ENCODE results near the gene DNAAF9. TPM values are rescaled to one million over a fixed set of nuclear protein-coding genes. Genes with fewer than 3 reads are reported as not detected.

The DNAAF9 gene
- total RNA-seq, 2 experiments from 2014 or later = 0.23 TPM; not detected in 1

DNA sequence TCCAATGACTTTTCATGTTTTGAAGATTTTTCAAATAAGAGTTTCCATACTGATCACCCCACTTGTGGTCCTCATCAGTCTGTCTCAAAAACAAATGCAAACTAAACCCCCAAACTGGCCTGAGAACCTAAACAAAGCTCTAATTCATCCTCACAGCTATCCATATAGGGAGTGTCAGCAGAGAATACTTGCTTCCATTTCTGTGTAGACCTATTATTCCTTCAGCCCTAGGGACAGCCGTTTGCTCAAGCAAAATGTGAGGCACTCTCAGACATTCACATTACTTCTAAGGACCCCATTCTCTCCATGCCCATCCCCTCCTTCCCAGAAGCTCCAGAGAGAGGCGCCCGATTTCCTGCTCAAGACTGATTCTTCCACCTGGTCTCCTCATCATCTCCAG is 24.6 kb downstream of the DNAAF9 start:
- no peak overlapping the region for H3K4me2 ChIP-seq (ENCODE audit: low read length)
- DNase-seq (ENCODE audit: low spot score) = no peak
- BruUV-seq (replicated peaks) = no TSS peak
- no peaks in the 10 kb centered on the region for H3K36me3 ChIP-seq (ENCODE audit: insufficient read depth, low read length)
- CTCF ChIA-PET (ENCODE audit: unreplicated experiment) = no interaction called here
- H4K20me1 ChIP-seq (ENCODE audit: insufficient read depth, low read length) = no peaks in the 10 kb centered on the region
- intact Hi-C loops (cut with micrococcal nuclease; ENCODE audit: unreplicated experiment) = no loop called here
- H3K79me2 ChIP-seq (ENCODE audit: insufficient read depth, low read depth, low read length) = no peaks in the 10 kb centered on the region
- no peak overlapping the region for H2AFZ ChIP-seq (ENCODE audit: low read length)
- POLR2A ChIA-PET = no interaction called here
- H3K9me2 ChIP-seq (ENCODE audit: insufficient read depth, low read length) = no peaks in the 10 kb centered on the region
- H3K4me1 ChIP-seq (ENCODE audit: insufficient read depth, low read length, poor library complexity, severe bottlenecking) = no peaks in the 10 kb centered on the region
- no peaks in the 10 kb centered on the region for H3K9me3 ChIP-seq (ENCODE audit: low read length)
- TF ChIP-seq EZH2phosphoT487 (IDR thresholded peaks at IDR 0.05; ENCODE audit: borderline replicate concordance, low read depth, low read length) = no peak
- no peak overlapping the region for H3K4me3 ChIP-seq (ENCODE audit: low read depth, low read length, poor library complexity, severe bottlenecking)
- no peak overlapping the region for H3K27ac ChIP-seq (ENCODE audit: low read depth, low read length, poor library complexity, severe bottlenecking)

DNA sequence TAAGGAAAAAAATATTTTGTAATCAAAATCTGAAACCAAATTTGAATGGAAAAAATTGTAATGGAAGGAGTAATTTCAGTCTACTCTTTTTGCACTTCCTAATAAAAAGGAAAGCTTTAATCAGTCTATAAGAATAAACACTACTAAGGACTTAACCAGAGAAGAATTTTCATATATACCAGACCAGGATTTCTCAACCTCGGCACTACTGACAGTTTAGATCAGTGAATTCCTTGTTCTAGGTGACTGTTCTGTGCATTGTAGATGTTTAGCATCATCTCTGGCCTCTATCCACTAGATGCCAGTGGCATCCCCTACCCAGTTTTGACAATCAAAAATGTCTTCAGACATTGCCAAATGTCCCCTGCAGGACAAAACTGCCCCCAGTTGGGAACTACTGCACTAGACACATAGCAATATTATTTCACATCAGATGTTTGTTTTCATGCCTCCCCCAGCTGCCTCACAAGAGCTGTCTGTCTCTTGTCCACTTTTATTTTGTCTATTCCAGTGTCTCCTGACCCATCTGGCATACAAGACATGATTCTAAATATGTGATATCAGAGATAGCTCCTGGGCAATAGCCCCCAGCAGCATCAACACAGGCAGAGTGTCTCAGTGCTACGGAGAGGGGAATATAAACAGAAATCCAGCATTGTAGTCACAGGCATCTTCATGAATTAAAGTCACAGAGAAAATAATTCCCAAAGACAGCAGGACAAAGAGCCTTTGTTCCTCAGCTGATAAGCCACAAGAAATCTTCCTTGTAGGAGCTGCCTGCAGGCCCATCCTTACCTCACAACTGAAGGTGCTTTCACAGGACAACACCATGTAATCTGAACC is 27.0 kb downstream of the DNAAF9 start:
- H4K20me1 ChIP-seq (ENCODE audit: insufficient read depth, low read length) = no peaks in the 10 kb centered on the region
- no peak overlapping the region for H3K4me3 ChIP-seq (ENCODE audit: low read depth, low read length, poor library complexity, severe bottlenecking)
- DNase-seq (ENCODE audit: low spot score) = no peak
- no peaks in the 10 kb centered on the region for H3K4me1 ChIP-seq (ENCODE audit: insufficient read depth, low read length, poor library complexity, severe bottlenecking)
- H3K4me2 ChIP-seq (ENCODE audit: low read length) = no peak overlapping the region
- no peak overlapping the region for H2AFZ ChIP-seq (ENCODE audit: low read length)
- no TSS peak for BruUV-seq (replicated peaks)
- ChIA-PET POLR2A (no interaction called here), CTCF (ENCODE audit: unreplicated experiment) (no interaction called here)
- intact Hi-C loops (cut with micrococcal nuclease; ENCODE audit: unreplicated experiment) = no loop called here
- no peaks in the 10 kb centered on the region for H3K9me3 ChIP-seq (ENCODE audit: low read length)
- H3K27ac ChIP-seq (ENCODE audit: low read depth, low read length, poor library complexity, severe bottlenecking) = no peak overlapping the region
- no peaks in the 10 kb centered on the region for H3K36me3 ChIP-seq (ENCODE audit: insufficient read depth, low read length)
- H3K9me2 ChIP-seq (ENCODE audit: insufficient read depth, low read length) = no peaks in the 10 kb centered on the region
- no peaks in the 10 kb centered on the region for H3K79me2 ChIP-seq (ENCODE audit: insufficient read depth, low read depth, low read length)
- TF ChIP-seq, protein P1, sequence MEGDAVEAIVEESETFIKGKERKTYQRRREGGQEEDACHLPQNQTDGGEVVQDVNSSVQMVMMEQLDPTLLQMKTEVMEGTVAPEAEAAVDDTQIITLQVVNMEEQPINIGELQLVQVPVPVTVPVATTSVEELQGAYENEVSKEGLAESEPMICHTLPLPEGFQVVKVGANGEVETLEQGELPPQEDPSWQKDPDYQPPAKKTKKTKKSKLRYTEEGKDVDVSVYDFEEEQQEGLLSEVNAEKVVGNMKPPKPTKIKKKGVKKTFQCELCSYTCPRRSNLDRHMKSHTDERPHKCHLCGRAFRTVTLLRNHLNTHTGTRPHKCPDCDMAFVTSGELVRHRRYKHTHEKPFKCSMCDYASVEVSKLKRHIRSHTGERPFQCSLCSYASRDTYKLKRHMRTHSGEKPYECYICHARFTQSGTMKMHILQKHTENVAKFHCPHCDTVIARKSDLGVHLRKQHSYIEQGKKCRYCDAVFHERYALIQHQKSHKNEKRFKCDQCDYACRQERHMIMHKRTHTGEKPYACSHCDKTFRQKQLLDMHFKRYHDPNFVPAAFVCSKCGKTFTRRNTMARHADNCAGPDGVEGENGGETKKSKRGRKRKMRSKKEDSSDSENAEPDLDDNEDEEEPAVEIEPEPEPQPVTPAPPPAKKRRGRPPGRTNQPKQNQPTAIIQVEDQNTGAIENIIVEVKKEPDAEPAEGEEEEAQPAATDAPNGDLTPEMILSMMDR (conservative IDR thresholded peaks at IDR 0.05; ENCODE audit: low read length) = no peak
- TF ChIP-seq EZH2phosphoT487 (IDR thresholded peaks at IDR 0.05; ENCODE audit: borderline replicate concordance, low read depth, low read length) = no peak

DNA sequence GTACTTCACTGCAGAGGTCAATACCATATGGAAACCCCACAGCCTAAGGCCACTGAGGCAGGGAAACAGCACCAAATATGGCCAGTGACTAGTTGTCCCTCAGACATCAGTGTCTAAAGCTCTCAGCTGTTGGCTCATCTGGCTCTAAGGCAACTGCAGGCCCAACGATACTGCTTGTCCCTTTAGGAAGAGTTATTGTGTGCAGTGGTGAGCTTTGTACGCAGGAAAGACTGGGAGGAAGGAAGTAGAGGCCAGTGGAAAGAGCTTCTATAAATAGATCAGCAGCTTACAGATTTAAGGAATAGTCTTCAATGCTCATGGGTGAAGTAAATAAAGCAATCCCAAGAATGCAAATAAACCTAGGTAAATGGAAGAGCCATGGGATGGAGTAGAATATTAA is 29.3 kb downstream of the DNAAF9 start:
- ChIA-PET POLR2A (no interaction called here), CTCF (ENCODE audit: unreplicated experiment) (no interaction called here)
- DNase-seq (ENCODE audit: low spot score) = no peak
- H3K9me2 ChIP-seq (ENCODE audit: insufficient read depth, low read length) = no peaks in the 10 kb centered on the region
- TF ChIP-seq EZH2phosphoT487 (IDR thresholded peaks at IDR 0.05; ENCODE audit: borderline replicate concordance, low read depth, low read length) = no peak
- TF ChIP-seq, protein P1 (conservative IDR thresholded peaks at IDR 0.05; ENCODE audit: low read length) = no peak
- no peaks in the 10 kb centered on the region for H3K36me3 ChIP-seq (ENCODE audit: insufficient read depth, low read length)
- no peaks in the 10 kb centered on the region for H3K4me1 ChIP-seq (ENCODE audit: insufficient read depth, low read length, poor library complexity, severe bottlenecking)
- H4K20me1 ChIP-seq (ENCODE audit: insufficient read depth, low read length) = no peaks in the 10 kb centered on the region
- H3K4me3 ChIP-seq (ENCODE audit: low read depth, low read length, poor library complexity, severe bottlenecking) = no peak overlapping the region
- H3K79me2 ChIP-seq (ENCODE audit: insufficient read depth, low read depth, low read length) = no peaks in the 10 kb centered on the region
- no peak overlapping the region for H2AFZ ChIP-seq (ENCODE audit: low read length)
- H3K27ac ChIP-seq (ENCODE audit: low read depth, low read length, poor library complexity, severe bottlenecking) = no peak overlapping the region
- H3K4me2 ChIP-seq (ENCODE audit: low read length) = no peak overlapping the region
- BruUV-seq (replicated peaks) = no TSS peak
- intact Hi-C loops (cut with micrococcal nuclease; ENCODE audit: unreplicated experiment) = no loop called here
- H3K9me3 ChIP-seq (ENCODE audit: low read length) = no peaks in the 10 kb centered on the region
